GM18951 (cell line): ENCODE measurements around the gene AMDHD2.

Experiments used
- POLR2A ChIP-seq: IDR thresholded peaks from 4 replicates; pipeline ENCODE4 v1.6.1; 2011; ENCODE audit warnings: mild to moderate bottlenecking; ENCODE audit not compliant: insufficient read length, insufficient read depth; ENCODE audit errors: extremely low read depth
- in situ Hi-C: fragments of 300-500 bp; cut with MboI; formaldehyde crosslinking; loops from one replicate; pipeline ENCODE4 v1.12.0; 2022; ENCODE audit warnings: low sequenced_read_pairs, mixed read lengths, inconsistent platforms; ENCODE audit not compliant: unreplicated experiment

Gene AMDHD2

DNA sequence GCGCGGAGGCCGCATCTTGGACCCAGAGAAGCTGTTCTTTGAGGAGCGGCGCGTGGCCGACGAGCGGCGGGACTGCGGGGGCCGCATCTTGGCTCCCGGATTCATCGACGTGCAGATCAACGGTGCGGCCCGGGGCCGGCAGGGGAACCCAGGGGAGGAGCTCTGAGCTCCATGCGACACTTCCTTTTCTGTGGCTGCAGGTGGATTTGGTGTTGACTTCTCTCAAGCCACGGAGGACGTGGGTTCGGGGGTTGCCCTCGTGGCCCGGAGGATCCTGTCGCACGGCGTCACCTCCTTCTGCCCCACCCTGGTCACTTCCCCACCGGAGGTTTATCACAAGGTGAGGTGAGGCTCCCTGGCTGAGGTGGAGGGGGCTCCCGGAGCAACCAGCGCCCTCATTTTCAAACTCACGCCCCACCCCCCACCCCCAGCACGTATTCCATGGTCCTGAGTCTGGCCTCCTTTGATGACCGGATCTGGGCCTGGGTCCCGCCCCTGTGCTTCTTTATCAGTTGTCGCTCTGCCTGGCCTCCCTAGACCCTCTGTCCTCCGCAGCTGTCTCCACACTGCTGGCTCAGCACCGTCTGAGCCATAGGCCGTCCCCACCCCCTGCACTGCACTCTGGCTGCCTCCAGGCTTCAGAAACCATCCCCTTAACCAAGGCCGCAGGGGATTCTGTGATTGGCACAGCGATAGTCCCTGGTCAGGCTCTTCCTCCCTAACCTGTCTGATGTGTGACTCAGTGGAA lies 787 bp downstream of the AMDHD2 start:
- in situ Hi-C loops = no loop called here
- no peak for TF ChIP-seq POLR2A

DNA sequence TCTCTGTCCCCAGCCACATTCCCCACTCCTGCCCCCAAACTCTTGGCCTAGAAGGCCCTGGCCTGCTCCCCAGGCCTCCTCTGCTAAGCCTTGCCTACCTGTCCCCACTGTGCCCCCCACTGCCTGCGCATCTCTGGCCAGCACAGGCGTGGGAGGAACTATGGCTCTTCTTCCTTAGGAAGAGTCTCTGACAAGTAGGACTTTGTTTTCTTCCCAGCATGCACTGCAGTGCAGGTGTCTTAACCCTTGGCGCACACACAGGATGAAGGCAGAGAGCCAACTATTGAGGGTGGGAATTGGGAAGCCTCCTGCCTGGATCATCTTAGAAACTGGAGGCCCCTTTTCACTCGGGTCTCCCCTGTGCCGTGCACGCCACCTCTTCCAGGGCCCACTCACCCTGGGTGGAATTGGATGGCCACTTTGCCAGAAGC lies 3.6 kb downstream of the AMDHD2 start:
- no peak for TF ChIP-seq POLR2A
- in situ Hi-C loops = no loop called here

DNA sequence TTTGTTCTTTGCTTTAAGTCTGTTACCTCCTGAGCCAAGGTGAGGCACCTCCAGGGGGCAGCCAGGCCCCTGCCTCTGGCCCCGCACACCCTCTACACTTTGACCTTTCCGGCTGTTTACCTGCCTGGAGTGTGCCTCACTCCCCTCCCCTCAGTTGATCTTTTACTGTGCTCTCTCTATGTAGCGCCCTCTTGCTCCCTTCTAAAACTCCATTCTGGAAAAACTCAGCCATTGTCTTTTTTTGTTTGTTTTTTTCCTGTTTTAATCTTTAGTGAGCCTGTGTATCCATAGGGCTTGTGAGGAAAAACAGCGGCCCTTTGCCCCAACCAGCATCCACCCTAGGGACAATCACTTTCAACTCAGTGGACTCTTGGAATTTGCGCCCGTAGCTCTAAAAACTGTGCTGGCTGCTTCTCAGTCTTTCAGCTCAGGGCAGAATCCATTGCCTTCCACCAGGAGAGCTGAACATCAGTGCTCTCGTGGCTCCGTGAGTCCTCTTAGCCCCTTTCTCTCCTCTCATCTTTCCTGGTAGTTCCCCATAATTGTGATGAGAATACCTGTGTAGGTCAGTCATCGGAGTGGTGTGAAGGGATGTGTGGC lies 4.3 kb downstream of the AMDHD2 start:
- in situ Hi-C loops = no loop called here
- TF ChIP-seq POLR2A = no peak

DNA sequence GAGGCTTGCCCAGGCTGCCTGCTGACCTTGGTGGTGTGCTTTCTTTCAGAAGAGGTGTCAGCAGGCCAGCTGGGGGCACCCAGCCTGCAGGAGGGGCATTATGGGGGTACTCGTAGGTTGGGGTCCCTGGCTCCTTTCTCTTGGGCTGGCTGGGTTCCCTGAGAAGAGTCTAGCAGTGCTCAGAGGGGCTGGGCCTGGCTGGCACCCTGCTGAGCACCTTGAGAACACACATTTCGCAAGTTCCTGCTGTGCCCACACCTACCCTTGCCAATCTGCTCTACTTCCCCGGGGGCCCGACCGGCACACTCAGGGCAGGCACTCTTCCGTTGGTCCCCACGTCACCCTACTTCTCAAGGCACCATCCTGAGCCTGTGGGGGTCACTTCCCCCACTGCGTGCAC lies 6.0 kb downstream of the AMDHD2 start:
- in situ Hi-C loops = no loop called here
- TF ChIP-seq POLR2A = no peak

- in situ Hi-C loops = no loop called here
- no peak for TF ChIP-seq POLR2A
These were observed 7.1 kb downstream of the AMDHD2 start for GRCh38 chr16:2527071-2527783.

- in situ Hi-C loops = no loop called here
- no peak for TF ChIP-seq POLR2A
These were observed 7.6 kb downstream of the AMDHD2 start for GRCh38 chr16:2527784-2528100.

DNA sequence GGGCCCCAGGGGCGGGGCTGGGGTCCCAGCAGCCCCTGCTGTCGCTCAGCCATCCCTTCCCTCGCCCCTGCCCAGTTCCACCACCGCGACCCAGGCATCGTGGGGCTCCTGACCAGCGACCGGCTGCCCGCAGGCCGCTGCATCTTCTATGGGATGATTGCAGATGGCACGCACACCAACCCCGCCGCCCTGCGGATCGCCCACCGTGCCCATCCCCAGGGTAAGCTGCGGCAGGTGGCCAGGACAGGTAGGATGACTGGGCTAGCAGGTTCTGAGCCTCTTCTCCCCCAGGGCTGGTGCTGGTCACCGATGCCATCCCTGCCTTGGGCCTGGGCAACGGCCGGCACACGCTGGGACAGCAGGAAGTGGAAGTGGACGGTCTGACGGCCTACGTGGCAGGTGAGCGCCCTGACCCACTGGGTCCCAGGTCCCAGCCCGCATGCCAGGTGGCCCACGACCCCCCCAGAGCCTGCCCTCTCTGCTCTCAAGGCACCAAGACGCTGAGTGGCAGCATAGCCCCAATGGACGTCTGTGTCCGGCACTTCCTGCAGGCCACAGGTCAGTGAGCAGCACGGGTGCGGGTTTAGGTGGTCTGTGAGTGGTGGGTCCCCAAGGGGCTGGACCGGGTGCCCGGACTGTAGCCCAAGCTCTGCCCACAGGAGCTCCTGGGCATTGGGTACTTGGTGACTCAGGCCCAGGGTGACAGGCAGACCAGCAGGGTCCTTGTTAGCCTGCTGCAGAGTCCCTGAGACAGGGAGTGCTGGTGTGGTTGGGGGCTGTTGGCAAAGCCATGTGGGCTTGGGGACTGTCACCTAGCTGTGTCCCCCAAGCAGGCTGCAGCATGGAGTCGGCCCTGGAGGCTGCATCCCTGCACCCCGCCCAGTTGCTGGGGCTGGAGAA lies 8.2 kb downstream of the AMDHD2 start:
- in situ Hi-C loops = no loop called here
- TF ChIP-seq POLR2A = no peak

DNA sequence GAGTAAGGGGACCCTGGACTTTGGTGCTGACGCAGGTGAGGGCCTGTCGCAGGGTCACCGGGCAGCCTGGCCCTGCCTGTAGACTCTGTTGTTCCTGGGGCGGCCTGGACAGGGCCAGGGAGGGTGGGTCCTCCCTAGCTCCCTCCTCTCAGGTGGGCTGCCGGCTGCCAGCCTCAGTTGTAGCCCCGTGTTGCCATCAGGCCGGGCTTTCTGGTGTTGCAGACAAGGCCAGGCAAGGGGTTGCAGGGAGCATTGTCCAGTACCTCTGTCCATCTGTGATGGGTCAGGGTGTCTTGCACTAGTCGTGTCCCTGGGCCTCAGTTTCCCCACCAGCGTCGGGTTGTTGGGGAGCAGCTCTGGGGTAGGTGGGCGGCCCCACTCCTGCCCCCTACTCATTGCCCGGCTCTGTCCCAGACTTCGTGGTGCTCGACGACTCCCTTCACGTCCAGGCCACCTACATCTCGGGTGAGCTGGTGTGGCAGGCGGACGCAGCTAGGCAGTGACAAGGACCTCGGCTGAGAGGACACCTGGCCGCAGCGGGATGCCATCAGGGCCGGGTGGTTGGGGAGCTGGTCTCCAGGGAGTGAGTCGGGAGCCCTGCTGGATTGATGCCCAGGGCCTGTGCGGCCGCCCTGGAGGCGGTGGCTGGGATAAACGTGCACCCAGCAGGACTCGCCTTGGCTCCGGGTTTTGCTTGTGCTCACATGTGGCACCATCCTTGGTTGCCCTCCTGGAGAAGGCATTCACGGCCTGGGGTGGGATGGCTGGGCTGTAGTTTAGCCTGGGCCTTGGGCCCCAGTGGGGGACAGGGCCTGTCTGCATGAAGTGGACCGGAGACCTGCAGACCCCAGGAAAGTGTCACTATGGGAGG lies 9.1 kb downstream of the AMDHD2 start:
- in situ Hi-C loops = no loop called here
- no peak for TF ChIP-seq POLR2A

DNA sequence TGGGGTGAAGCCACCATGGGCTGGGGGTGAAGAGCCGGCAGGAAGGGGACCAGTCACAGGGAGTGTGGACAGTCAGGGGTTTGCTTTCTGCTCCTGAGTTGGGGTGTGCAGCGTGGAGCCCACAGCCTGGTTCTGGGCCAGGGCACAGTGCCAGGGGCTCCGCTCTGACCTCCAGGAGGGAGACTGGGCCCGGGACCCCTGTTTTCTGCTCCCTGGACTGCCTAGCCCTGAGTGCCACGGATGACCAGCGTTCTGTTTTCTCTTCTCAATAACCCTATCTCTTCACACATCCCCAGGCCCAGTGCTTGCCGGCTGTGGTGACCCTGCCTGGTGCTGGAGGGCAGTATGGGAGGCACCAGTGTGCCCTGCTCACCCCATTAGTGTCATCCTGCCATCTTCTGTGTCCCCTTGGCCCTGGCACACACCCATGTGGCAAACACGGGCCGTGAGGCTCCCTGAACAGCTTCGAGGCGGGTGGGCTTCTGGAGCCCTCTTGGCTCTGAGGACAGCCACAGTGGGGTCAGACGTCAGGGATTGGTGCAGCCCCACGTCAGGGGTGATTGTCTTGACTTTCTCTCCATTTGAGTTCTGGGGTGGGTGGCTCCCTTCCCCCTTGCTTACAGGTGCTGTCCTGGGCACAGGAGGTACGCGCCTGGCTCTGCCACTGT lies 9.9 kb downstream of the AMDHD2 start:
- in situ Hi-C loops = no loop called here
- no peak for TF ChIP-seq POLR2A

DNA sequence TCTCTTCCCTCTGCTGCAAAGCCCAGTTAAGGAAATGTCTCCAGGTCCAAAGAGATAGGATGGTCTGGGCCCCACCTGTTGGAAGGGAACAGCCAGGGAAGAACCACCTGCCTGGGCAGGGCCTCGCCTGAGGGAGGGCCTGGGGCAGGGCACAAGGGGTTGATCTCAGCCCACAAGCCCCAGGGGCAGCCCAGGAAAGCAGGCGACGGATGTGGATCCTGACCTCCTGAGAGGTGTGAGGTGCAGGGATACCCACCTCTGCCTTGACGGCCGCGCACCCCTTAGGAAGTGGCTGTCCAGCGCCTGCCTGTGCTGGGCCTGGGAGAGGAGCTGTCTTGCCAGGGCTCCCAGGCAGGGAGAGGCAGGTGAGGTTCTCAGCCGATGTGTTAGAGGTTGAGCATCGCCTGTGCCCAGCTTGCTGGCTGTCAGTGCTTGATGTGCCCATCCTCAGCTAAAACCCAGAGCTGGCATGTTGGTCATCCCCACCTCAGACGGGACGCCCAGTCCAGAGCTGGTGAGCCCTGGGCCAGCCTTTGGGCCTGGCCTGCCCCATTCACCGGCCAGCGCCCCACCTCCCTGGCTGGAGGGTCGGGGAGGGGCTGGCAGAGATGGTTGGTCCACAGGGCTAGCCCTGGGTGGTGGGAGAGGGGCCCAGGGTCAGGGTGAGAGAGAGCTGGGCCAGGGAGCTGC lies 10.6 kb downstream of the AMDHD2 start:
- in situ Hi-C loops = no loop called here
- TF ChIP-seq POLR2A = no peak

DNA sequence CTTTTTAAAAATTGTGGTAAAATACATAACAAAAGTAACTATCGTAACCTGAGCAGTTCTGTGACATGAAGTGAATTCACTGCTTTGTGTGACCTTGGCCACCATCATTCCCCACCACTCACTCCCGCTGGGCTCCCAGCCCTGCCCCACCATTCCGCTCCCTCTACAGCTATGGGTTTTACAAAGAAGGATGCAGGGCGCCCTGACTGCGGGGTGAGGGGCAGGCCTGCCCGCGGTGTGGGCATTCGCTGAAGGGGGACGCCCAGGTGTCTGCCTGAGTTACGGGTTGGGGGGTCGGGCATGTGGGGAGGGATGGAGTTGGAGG lies 11.2 kb downstream of the AMDHD2 start, which contains the start of gene CEMP1:
Gene CEMP1 (minus strand): TSS at position 38 of the 325 bp plus-strand sequence. CDS start 335 bp downstream, outside the sequence.
- TF ChIP-seq POLR2A = no peak
- in situ Hi-C loops = no loop called here
